Stimulated activated CD4-positive, alpha-beta T cell treated with anti-CD3 and anti-CD28 coated beads, TNF-alpha, amount 100 ng/mL, for 4 hours (primary cell): ENCODE data around the gene LAMA4.
"Not testable (repeated sequence)": the region's sequence is repeated elsewhere in the genome, so short reads cannot be mapped to it uniquely, and the experiment has no call there.

ENCODE experiments used
- DNase-seq, 3 experiments: peaks; one replicate each; pipeline ENCODE4 v3.0.0-alpha.2; 2020; ENCODE audit warnings: low read depth in 3 of 3

LAMA4 gene

GRCh38 chr6:112216662-112217551 is 37.5 kb downstream of the LAMA4 start:
- no peak for DNase-seq

GRCh38 chr6:112215488-112216284 is 38.7 kb downstream of the LAMA4 start:
- DNase-seq: no peak

GRCh38 chr6:112214739-112215269 is 39.6 kb downstream of the LAMA4 start:
- no peak for DNase-seq

- DNase-seq: no peak
These were observed 43.5 kb downstream of the LAMA4 start for GRCh38 chr6:112210852-112211251.

GRCh38 chr6:112209131-112209530 is 45.2 kb downstream of the LAMA4 start:
- no peak for DNase-seq

GRCh38 chr6:112207776-112208175 is 46.6 kb downstream of the LAMA4 start:
- DNase-seq: no peak

- DNase-seq: no peak
These were observed 47.2 kb downstream of the LAMA4 start for GRCh38 chr6:112207131-112207530.

- DNase-seq: no peak
These were observed 48.3 kb downstream of the LAMA4 start for GRCh38 chr6:112206110-112206458.

GRCh38 chr6:112205427-112206109 is 48.8 kb downstream of the LAMA4 start:
- no peak for DNase-seq

GRCh38 chr6:112204350-112204706 is 50.0 kb downstream of the LAMA4 start:
- no peak for DNase-seq

- no peak for DNase-seq
These were observed 50.6 kb downstream of the LAMA4 start for GRCh38 chr6:112203577-112204349.

- DNase-seq: no peak
These were observed 51.6 kb downstream of the LAMA4 start for GRCh38 chr6:112202639-112203341.

- not testable (repeated sequence) for DNase-seq
These were observed 54.0 kb downstream of the LAMA4 start for GRCh38 chr6:112200185-112200914.

- DNase-seq: no peak
These were observed 55.4 kb downstream of the LAMA4 start for GRCh38 chr6:112199001-112199403.

GRCh38 chr6:112198582-112198981 is 55.8 kb downstream of the LAMA4 start:
- DNase-seq: no peak

- DNase-seq: no peak
These were observed 56.7 kb downstream of the LAMA4 start for GRCh38 chr6:112197636-112198035.

GRCh38 chr6:112196306-112196705 is 58.1 kb downstream of the LAMA4 start:
- DNase-seq: no peak

- DNase-seq: no peak
These were observed 59.2 kb downstream of the LAMA4 start for GRCh38 chr6:112195166-112195565.

GRCh38 chr6:112194511-112194910 is 59.9 kb downstream of the LAMA4 start:
- DNase-seq: no peak

GRCh38 chr6:112193535-112194051 is 60.8 kb downstream of the LAMA4 start:
- DNase-seq: no peak
